Neural cell (in vitro differentiated cells): ENCODE measurements around the gene PKP1. TPM values are rescaled to one million over a fixed set of nuclear protein-coding genes. Genes with fewer than 3 reads are reported as not detected.

ENCODE experiments used
- H2AFZ ChIP-seq: fragments of 200-600, 300-800 bp; sonication (generic), shearing (Covaris generic); 2 replicates; pipeline ENCODE4 v1.6.0; 2014; ENCODE audit warnings: low read depth, mild to moderate bottlenecking, antibody characterized with exemption, low read length, moderate library complexity
- H3F3A ChIP-seq: fragments of 200-600 bp; shearing (Covaris generic); 2 replicates; pipeline ENCODE4 v1.6.1; 2016; ENCODE audit warnings: mild to moderate bottlenecking, moderate library complexity, mixed read lengths, antibody characterized with exemption, low read length; ENCODE audit not compliant: insufficient read depth, poor library complexity, severe bottlenecking
- H3K27ac ChIP-seq: fragments of 200-600, 300-800 bp; sonication (generic), shearing (Covaris generic); 2 replicates; pipeline ENCODE4 v1.5.1; 2014; ENCODE audit warnings: mild to moderate bottlenecking, low read length, moderate library complexity
- H3K27me3 ChIP-seq: fragments of 300-800, 200-600 bp; sonication (generic), shearing (Covaris generic); 2 replicates; pipeline ENCODE4 v1.6.0; 2014; ENCODE audit warnings: mild to moderate bottlenecking, low read depth, low read length, moderate library complexity; ENCODE audit not compliant: insufficient read depth
- H3K36me3 ChIP-seq: fragments of 300-800, 200-600 bp; sonication (generic), shearing (Covaris generic); 2 replicates; pipeline ENCODE4 v1.5.1; 2014; ENCODE audit warnings: mild to moderate bottlenecking, antibody characterized with exemption, low read length, moderate library complexity; ENCODE audit not compliant: insufficient read depth
- H3K4me2 ChIP-seq: fragments of 300-800, 200-600 bp; sonication (generic), shearing (Covaris generic); 2 replicates; pipeline ENCODE4 v1.6.0; 2014; ENCODE audit warnings: mild to moderate bottlenecking, low read length
- H3K4me3 ChIP-seq: fragments of 300-800, 200-600 bp; sonication (generic), shearing (Covaris generic); 2 replicates; pipeline ENCODE4 v1.5.1; 2014; ENCODE audit warnings: mild to moderate bottlenecking, low read length, moderate library complexity
- H3K79me2 ChIP-seq: fragments of 200-600 bp; shearing (Covaris generic); replicated peaks from 2 replicates; pipeline ENCODE4 v1.6.0; 2014; ENCODE audit warnings: mild to moderate bottlenecking, low read length, moderate library complexity; ENCODE audit not compliant: insufficient read depth
- H3K9ac ChIP-seq: fragments of 300-800, 200-600 bp; sonication (generic), shearing (Covaris generic); 2 replicates; pipeline ENCODE4 v1.6.1; 2016; ENCODE audit warnings: mild to moderate bottlenecking, low read length, mixed read lengths
- H3K9me2 ChIP-seq: fragments of 200-600 bp; shearing (Covaris generic); 2 replicates; pipeline ENCODE4 v1.6.1; 2016; ENCODE audit warnings: mild to moderate bottlenecking, low read length, mixed read lengths; ENCODE audit not compliant: insufficient read depth
- H3K9me3 ChIP-seq: fragments of 200-600, 300-800 bp; sonication (generic), shearing (Covaris generic); 2 replicates; pipeline ENCODE4 v1.6.1; 2016; ENCODE audit warnings: mild to moderate bottlenecking, mixed run types, low read length, moderate library complexity, mixed read lengths
- H4K20me1 ChIP-seq: fragments of 200-600 bp; shearing (Covaris generic); 2 replicates; pipeline ENCODE4 v1.6.1; 2016; ENCODE audit warnings: mild to moderate bottlenecking, mixed run types; ENCODE audit not compliant: insufficient read depth
- EP300 ChIP-seq: fragments of 450-650 bp; conservative IDR thresholded peaks from 2 replicates; pipeline ENCODE4 v1.6.1; 2014; ENCODE audit warnings: antibody characterized with exemption, mild to moderate bottlenecking, moderate library complexity; ENCODE audit not compliant: poor library complexity, severe bottlenecking
- EZH2 ChIP-seq: fragments of 200-600, 300-800 bp; shearing (Covaris generic), sonication (generic); IDR thresholded peaks from 2 replicates; pipeline ENCODE4 v1.6.1; 2014; ENCODE audit warnings: antibody characterized with exemption, low read length, borderline replicate concordance, mild to moderate bottlenecking; ENCODE audit not compliant: insufficient read depth, poor library complexity, severe bottlenecking
- MXI1 ChIP-seq: fragments of 450-650 bp; conservative IDR thresholded peaks from 2 replicates; pipeline ENCODE4 v1.6.1; 2014; ENCODE audit warnings: antibody characterized with exemption, mild to moderate bottlenecking; ENCODE audit not compliant: poor library complexity, severe bottlenecking
- POLR2AphosphoS5 ChIP-seq: IDR thresholded peaks from 2 replicates; pipeline ENCODE4 v1.6.1; 2012
- RAD21 ChIP-seq: fragments of 450-650 bp; conservative IDR thresholded peaks from 2 replicates; pipeline ENCODE4 v1.6.1; 2014; ENCODE audit warnings: antibody characterized with exemption, mild to moderate bottlenecking, moderate library complexity
- REST ChIP-seq: IDR thresholded peaks from 2 replicates; pipeline ENCODE4 v1.6.1; 2012; ENCODE audit warnings: borderline replicate concordance
- SMC3 ChIP-seq: fragments of 450-650 bp; conservative IDR thresholded peaks from 2 replicates; pipeline ENCODE4 v1.6.1; 2014; ENCODE audit warnings: antibody characterized with exemption, mild to moderate bottlenecking, moderate library complexity; ENCODE audit not compliant: poor library complexity
- TAF1 ChIP-seq: IDR thresholded peaks from 2 replicates; pipeline ENCODE4 v1.6.1; 2012; ENCODE audit warnings: low read depth
- polyA plus RNA-seq: library from polyadenylated mRNA; depleted of rRNA; stranded (reverse); fragments of >200 nt; gene quantifications from 2 replicates; pipeline ENCODE4 v1.2.3, GENCODE V29; 2014
- TF ChIP-seq, protein P1 (sequence below): fragments of 450-650 bp; IDR thresholded peaks from 2 replicates; pipeline ENCODE4 v1.5.1; 2014; ENCODE audit warnings: antibody characterized with exemption, mild to moderate bottlenecking, moderate library complexity; ENCODE audit not compliant: poor library complexity, severe bottlenecking

Gene PKP1
- polyA plus RNA-seq, 1 donor from 2014 or later = not detected

DNA sequence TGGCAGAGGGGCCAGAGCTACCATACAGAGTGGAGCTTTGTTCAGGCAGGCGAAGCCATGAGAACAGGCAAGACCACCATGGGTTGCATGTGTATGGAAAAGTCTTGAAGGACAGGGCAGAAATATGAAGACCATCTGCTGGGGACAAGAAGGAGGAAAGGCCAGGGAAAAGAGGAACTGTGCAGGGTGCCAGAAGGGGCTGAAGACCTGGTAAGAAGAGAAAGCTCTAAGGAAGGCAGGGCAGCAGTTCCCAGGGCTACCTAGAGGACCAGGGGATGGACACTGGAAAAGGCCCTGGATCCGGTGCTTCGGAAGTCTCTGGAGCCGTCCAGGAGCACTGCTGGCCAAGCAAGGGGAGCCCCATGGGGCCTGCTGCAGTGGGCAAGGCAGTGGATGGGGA, 43.4 kb downstream of the PKP1 start:
- Histone ChIP-seq H3K4me2 (no peak overlapping the region), H3F3A (no peaks in the 10 kb centered on the region), H3K9ac (no peak overlapping the region), H3K9me3 (no peaks in the 10 kb centered on the region), H3K27me3 (no peaks in the 10 kb centered on the region), H3K4me3 (no peak overlapping the region), H3K9me2 (no peaks in the 10 kb centered on the region), H4K20me1 (no peaks in the 10 kb centered on the region), H2AFZ (no peak overlapping the region), H3K36me3 (no peaks in the 10 kb centered on the region), H3K79me2 (no peaks in the 10 kb centered on the region), H3K27ac (no peak overlapping the region)
- TF ChIP-seq SMC3 (no peak), EP300 (no peak), POLR2AphosphoS5 (no peak)

GRCh38 chr1:201327687-201328240, 44.5 kb downstream of the PKP1 start:
- no peaks in the 10 kb centered on the region for H3K79me2 ChIP-seq
- H3K4me3 ChIP-seq = no peak overlapping the region
- no peaks in the 10 kb centered on the region for H3K27me3 ChIP-seq
- no peaks in the 10 kb centered on the region for H3K9me2 ChIP-seq
- no peak overlapping the region for H3K27ac ChIP-seq
- H3K9me3 ChIP-seq = no peaks in the 10 kb centered on the region
- no peaks in the 10 kb centered on the region for H3F3A ChIP-seq
- H2AFZ ChIP-seq = no peak overlapping the region
- no peaks in the 10 kb centered on the region for H3K36me3 ChIP-seq
- no peak overlapping the region for H3K4me2 ChIP-seq
- no peak for TF ChIP-seq TAF1
- no peak overlapping the region for H3K9ac ChIP-seq
- H4K20me1 ChIP-seq = no peaks in the 10 kb centered on the region

DNA sequence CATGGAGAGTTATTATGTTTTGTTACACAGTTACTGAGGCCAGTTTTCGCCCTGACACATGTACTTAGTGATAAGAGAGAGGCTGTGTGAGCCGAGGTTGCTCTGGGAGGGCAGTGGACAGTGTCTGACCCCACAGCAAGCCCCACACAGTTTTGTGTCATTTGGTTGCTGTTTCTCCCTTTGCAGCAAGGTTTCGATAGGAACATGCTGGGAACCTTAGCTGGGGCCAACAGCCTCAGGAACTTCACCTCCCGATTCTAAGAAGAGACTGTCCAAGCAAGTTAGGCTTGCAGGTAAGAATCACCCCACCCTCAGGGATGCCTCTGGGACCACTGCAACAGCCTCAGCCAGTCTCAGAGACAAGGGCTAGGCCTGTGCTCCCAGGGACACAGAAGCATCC, 45.3 kb downstream of the PKP1 start:
- H3K27me3 ChIP-seq = no peaks in the 10 kb centered on the region
- no peaks in the 10 kb centered on the region for H3K79me2 ChIP-seq
- no peaks in the 10 kb centered on the region for H3K9me2 ChIP-seq
- H3K4me2 ChIP-seq = no peak overlapping the region
- no peak overlapping the region for H3K4me3 ChIP-seq
- H4K20me1 ChIP-seq = no peaks in the 10 kb centered on the region
- TF ChIP-seq REST = no peak
- TF ChIP-seq TAF1 = no peak
- no peak for TF ChIP-seq RAD21
- no peak for TF ChIP-seq EZH2
- TF ChIP-seq, protein P1, sequence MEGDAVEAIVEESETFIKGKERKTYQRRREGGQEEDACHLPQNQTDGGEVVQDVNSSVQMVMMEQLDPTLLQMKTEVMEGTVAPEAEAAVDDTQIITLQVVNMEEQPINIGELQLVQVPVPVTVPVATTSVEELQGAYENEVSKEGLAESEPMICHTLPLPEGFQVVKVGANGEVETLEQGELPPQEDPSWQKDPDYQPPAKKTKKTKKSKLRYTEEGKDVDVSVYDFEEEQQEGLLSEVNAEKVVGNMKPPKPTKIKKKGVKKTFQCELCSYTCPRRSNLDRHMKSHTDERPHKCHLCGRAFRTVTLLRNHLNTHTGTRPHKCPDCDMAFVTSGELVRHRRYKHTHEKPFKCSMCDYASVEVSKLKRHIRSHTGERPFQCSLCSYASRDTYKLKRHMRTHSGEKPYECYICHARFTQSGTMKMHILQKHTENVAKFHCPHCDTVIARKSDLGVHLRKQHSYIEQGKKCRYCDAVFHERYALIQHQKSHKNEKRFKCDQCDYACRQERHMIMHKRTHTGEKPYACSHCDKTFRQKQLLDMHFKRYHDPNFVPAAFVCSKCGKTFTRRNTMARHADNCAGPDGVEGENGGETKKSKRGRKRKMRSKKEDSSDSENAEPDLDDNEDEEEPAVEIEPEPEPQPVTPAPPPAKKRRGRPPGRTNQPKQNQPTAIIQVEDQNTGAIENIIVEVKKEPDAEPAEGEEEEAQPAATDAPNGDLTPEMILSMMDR = no peak
- no peak for TF ChIP-seq SMC3
- TF ChIP-seq EP300 = no peak
- no peak for TF ChIP-seq POLR2AphosphoS5
- TF ChIP-seq MXI1 = no peak
- no peak overlapping the region for H3K9ac ChIP-seq
- H3F3A ChIP-seq = no peaks in the 10 kb centered on the region
- H3K27ac ChIP-seq = no peak overlapping the region
- H3K36me3 ChIP-seq = no peaks in the 10 kb centered on the region
- H2AFZ ChIP-seq = no peak overlapping the region
- no peaks in the 10 kb centered on the region for H3K9me3 ChIP-seq
